ENCODE results near the gene RNF215.

RNF215 gene

DNA sequence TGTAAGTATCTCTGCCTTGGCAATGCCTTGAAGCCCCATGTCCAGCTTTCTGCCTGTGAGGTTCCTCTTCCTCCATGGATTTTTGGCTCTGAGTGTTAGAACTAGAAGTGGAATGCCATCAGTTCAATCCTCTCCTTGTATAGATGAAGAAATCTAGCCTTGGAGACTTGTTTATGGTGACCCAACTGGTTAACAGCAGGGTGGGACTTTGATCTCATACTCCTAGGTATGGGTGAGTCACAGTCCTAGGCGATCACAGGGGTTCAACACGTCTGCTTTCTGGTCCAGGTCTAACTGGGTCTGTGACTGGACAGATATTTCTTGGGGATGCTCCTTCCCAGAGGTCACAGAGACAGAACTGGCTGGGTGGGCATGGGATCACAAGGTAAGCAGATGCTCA lies 29.2 kb upstream of the RNF215 start:
- H3K4me3 ChIP-seq (ENCODE audit: low read depth, low read length): no peak overlapping the region
- no peak for TF ChIP-seq POLR2A (IDR thresholded peaks at IDR 0.05; ENCODE audit: extremely low read depth, insufficient read length)
- TF ChIP-seq, protein P1, sequence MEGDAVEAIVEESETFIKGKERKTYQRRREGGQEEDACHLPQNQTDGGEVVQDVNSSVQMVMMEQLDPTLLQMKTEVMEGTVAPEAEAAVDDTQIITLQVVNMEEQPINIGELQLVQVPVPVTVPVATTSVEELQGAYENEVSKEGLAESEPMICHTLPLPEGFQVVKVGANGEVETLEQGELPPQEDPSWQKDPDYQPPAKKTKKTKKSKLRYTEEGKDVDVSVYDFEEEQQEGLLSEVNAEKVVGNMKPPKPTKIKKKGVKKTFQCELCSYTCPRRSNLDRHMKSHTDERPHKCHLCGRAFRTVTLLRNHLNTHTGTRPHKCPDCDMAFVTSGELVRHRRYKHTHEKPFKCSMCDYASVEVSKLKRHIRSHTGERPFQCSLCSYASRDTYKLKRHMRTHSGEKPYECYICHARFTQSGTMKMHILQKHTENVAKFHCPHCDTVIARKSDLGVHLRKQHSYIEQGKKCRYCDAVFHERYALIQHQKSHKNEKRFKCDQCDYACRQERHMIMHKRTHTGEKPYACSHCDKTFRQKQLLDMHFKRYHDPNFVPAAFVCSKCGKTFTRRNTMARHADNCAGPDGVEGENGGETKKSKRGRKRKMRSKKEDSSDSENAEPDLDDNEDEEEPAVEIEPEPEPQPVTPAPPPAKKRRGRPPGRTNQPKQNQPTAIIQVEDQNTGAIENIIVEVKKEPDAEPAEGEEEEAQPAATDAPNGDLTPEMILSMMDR (IDR thresholded peaks at IDR 0.05; ENCODE audit: low read depth, low read length): no peak
- TF ChIP-seq MYC (IDR thresholded peaks at IDR 0.05; ENCODE audit: low read depth, low read length): no peak
- DNase-seq (ENCODE audit: low read depth): no peak

DNA sequence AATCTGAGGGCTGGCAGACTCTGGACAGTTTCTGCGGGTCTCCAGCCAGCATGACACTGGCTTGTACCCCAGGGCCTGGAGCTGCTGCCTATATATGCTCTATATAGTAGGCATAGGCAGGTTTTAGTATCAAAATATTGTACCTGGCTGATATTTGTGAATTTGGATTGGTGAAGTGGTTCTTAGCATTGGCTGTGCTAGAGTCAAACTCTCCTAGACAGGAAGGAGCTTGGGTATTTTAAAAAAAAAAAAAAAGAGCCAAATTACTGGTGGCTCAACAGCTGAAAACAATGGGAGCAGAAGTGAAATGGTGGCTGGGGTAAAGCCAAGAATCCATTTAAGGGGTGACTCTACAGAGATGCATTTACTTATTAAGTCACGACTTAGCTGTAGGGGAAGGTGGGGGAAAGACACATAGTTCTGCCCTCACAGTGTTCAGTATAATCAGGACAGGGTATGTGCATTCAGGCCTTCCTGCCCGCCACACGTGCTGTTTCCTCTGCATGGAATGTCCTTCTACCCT lies 27.4 kb upstream of the RNF215 start:
- H3K4me3 ChIP-seq (ENCODE audit: low read depth, low read length): no peak overlapping the region
- no peak for TF ChIP-seq MYC (IDR thresholded peaks at IDR 0.05; ENCODE audit: low read depth, low read length)
- TF ChIP-seq, protein P1 (IDR thresholded peaks at IDR 0.05; ENCODE audit: low read depth, low read length): no peak
- TF ChIP-seq POLR2A (IDR thresholded peaks at IDR 0.05; ENCODE audit: extremely low read depth, insufficient read length): no peak
- TF ChIP-seq, protein P2, sequence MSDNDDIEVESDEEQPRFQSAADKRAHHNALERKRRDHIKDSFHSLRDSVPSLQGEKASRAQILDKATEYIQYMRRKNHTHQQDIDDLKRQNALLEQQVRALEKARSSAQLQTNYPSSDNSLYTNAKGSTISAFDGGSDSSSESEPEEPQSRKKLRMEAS (IDR thresholded peaks at IDR 0.05; ENCODE audit: low read depth, low read length): no peak
- no peak for DNase-seq (ENCODE audit: low read depth)

DNA sequence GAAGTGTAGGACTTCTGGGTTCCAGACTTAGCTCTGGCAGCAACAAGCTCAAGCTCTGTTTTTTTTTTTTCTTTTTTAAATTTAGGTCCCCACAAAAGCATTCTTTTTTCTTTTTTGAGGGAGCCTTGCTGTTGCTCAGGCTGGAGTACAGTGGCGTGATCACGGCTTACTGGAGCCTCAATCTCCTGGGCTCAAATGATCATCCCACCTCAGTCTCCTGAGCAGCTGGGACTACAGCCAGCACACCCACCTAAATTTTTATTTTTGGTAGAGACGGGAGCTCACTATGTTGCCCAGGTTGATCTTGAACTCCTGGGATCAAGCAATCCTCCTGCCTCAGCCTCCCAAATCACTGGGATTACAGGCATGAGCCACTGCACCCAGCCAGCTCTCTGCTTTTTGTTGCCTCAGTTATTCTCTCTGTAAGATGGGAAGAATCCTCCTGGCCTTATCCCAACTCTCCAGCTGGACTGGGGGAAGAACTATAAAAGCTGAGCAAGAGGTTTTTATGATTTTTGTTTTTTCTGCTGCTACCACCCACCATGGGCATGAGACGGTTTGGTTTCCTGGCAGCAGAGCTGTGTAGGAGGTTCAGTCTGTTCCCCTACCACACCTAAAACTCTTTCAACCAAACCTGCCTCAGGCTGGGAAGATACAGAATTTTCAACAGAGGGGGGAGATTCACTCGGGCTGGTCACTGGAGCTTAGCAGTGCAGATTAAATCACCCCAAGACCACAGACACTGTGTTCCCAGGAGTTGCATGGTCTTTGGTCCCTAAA lies 26.7 kb upstream of the RNF215 start:
- TF ChIP-seq, protein P2 (IDR thresholded peaks at IDR 0.05; ENCODE audit: low read depth, low read length): no peak
- TF ChIP-seq MYC (IDR thresholded peaks at IDR 0.05; ENCODE audit: low read depth, low read length): no peak
- TF ChIP-seq, protein P1 (IDR thresholded peaks at IDR 0.05; ENCODE audit: low read depth, low read length): no peak
- no peak for TF ChIP-seq POLR2A (IDR thresholded peaks at IDR 0.05; ENCODE audit: extremely low read depth, insufficient read length)
- H3K4me3 ChIP-seq (ENCODE audit: low read depth, low read length): no peak overlapping the region
- no peak for DNase-seq (ENCODE audit: low read depth)

DNA sequence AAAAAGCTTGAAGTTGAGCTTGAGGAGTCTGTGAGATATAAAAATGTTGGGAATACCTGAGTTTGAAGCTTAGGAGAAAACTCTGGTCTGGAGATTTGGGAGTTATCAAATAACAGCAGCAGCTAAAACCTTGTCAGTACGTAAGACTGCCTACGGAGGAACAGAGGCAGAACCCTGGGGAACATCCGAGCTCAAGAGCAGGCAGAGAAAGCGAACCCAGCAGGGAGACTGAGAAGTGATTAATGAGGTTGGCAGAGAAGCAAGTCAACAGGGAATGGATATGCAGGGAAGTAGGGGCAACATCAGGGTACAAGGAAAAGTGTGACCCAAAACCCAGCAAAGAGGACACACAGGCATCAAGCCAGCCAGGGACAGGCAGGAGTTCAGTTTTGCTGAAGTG lies 25.8 kb upstream of the RNF215 start:
- no peak for TF ChIP-seq POLR2A (IDR thresholded peaks at IDR 0.05; ENCODE audit: extremely low read depth, insufficient read length)
- TF ChIP-seq, protein P2 (IDR thresholded peaks at IDR 0.05; ENCODE audit: low read depth, low read length): no peak
- TF ChIP-seq, protein P1 (IDR thresholded peaks at IDR 0.05; ENCODE audit: low read depth, low read length): no peak
- TF ChIP-seq MYC (IDR thresholded peaks at IDR 0.05; ENCODE audit: low read depth, low read length): no peak
- no peak overlapping the region for H3K4me3 ChIP-seq (ENCODE audit: low read depth, low read length)
- DNase-seq (ENCODE audit: low read depth): no peak

DNA sequence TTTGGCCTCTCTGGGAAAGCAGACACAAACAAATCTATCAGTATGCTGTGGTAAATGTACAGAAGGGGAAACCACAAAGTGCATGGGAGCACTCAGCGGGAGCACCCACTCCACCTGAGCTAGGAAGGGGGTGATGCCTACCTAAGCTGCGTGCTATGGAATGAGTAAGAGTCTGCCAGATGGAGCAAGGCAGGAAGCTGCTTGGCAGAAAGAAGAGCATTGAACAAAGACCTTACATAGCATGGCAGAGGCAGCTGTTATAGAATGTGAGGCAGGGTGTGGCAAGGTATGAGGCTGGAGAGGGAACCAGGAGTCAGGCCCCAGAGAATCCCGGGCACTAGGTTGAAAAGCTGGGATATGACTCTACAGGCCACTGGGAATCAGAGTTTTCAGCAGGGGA lies 24.6 kb upstream of the RNF215 start:
- TF ChIP-seq POLR2A (IDR thresholded peaks at IDR 0.05; ENCODE audit: extremely low read depth, insufficient read length) (no peak), MYC (IDR thresholded peaks at IDR 0.05; ENCODE audit: low read depth, low read length) (no peak)
- TF ChIP-seq, protein P2 (IDR thresholded peaks at IDR 0.05; ENCODE audit: low read depth, low read length): no peak
- TF ChIP-seq, protein P1 (IDR thresholded peaks at IDR 0.05; ENCODE audit: low read depth, low read length): no peak
- H3K4me3 ChIP-seq (ENCODE audit: low read depth, low read length): no peak overlapping the region
- no peak for DNase-seq (ENCODE audit: low read depth)
